H9 (cell line): ENCODE measurements around the gene RXRB. TPM values are rescaled to one million over a fixed set of nuclear protein-coding genes. Genes with fewer than 3 reads are reported as not detected.

Experiments
- DNase-seq: peaks from one replicate; pipeline ENCODE4 v3.0.0-alpha.2; 2017
- H2AFZ ChIP-seq: one replicate; pipeline ENCODE4 v1.6.1; 2013; ENCODE audit warnings: mild to moderate bottlenecking, low read length, control low read depth, moderate library complexity
- H2AK5ac ChIP-seq: 2 replicates; pipeline ENCODE4 v1.6.1; 2013; ENCODE audit warnings: low read length, control low read depth, mixed read lengths; ENCODE audit not compliant: insufficient read length
- H2BK120ac ChIP-seq: one replicate; pipeline ENCODE4 v1.6.1; 2013; ENCODE audit warnings: low read depth, mild to moderate bottlenecking, low read length, control low read depth, inconsistent platforms; ENCODE audit not compliant: poor library complexity, severe bottlenecking
- H2BK12ac ChIP-seq: 2 replicates; pipeline ENCODE4 v1.6.1; 2013; ENCODE audit warnings: low read length, control low read depth, mixed read lengths, low read depth; ENCODE audit not compliant: insufficient read length
- H2BK15ac ChIP-seq: 2 replicates; pipeline ENCODE4 v1.6.1; 2013; ENCODE audit warnings: low read depth, low read length, control low read depth
- H2BK20ac ChIP-seq: one replicate; pipeline ENCODE4 v1.6.1; 2013; ENCODE audit warnings: low read depth, mild to moderate bottlenecking, low read length, control low read depth, inconsistent platforms; ENCODE audit not compliant: poor library complexity, severe bottlenecking
- H2BK5ac ChIP-seq: 2 replicates; pipeline ENCODE4 v1.6.1; 2013; ENCODE audit warnings: low read length, control low read depth, mixed read lengths; ENCODE audit not compliant: insufficient read length
- H3K14ac ChIP-seq: 2 replicates; pipeline ENCODE4 v1.6.1; 2013; ENCODE audit warnings: low read length, control low read depth; ENCODE audit not compliant: insufficient read depth
- H3K18ac ChIP-seq: 2 replicates; pipeline ENCODE4 v1.6.1; 2013; ENCODE audit warnings: low read depth, mild to moderate bottlenecking, mixed read lengths, low read length, control low read depth; ENCODE audit not compliant: insufficient read length
- H3K23ac ChIP-seq: 2 replicates; pipeline ENCODE4 v1.6.1; 2013; ENCODE audit warnings: low read length, control low read depth, mixed read lengths, low read depth; ENCODE audit not compliant: insufficient read length
- H3K23me2 ChIP-seq: 2 replicates; pipeline ENCODE4 v1.6.1; 2013; ENCODE audit warnings: low read depth, mild to moderate bottlenecking, mixed read lengths, low read length, control low read depth; ENCODE audit not compliant: insufficient read length, poor library complexity, severe bottlenecking
- H3K27ac ChIP-seq: 2 replicates; pipeline ENCODE4 v1.5.1; 2013; ENCODE audit warnings: low read length, control low read depth, mixed read lengths, low read depth; ENCODE audit not compliant: insufficient read length
- H3K27me3 ChIP-seq: 2 replicates; pipeline ENCODE4 v1.6.1; 2013; ENCODE audit warnings: low read length, control low read depth, inconsistent platforms; ENCODE audit not compliant: insufficient read depth
- H3K4ac ChIP-seq: 2 replicates; pipeline ENCODE4 v1.6.1; 2013; ENCODE audit warnings: low read depth, mild to moderate bottlenecking, control low read depth, inconsistent platforms, low read length, moderate library complexity
- H3K4me1 ChIP-seq: 2 replicates; pipeline ENCODE4 v1.6.1; 2013; ENCODE audit warnings: low read length, control low read depth, inconsistent platforms; ENCODE audit not compliant: insufficient read depth
- H3K4me2 ChIP-seq: 2 replicates; pipeline ENCODE4 v1.6.1; 2013; ENCODE audit warnings: low read length, control low read depth, mixed read lengths; ENCODE audit not compliant: insufficient read length, insufficient read depth
- H3K56ac ChIP-seq: 2 replicates; pipeline ENCODE4 v1.6.1; 2013; ENCODE audit warnings: low read depth, mild to moderate bottlenecking, mixed read lengths, low read length, control low read depth; ENCODE audit not compliant: insufficient read length
- H3K79me1 ChIP-seq: 2 replicates; pipeline ENCODE4 v1.6.1; 2013; ENCODE audit warnings: low read depth, mild to moderate bottlenecking, moderate library complexity, low read length, control low read depth, inconsistent platforms; ENCODE audit not compliant: insufficient read depth, poor library complexity, severe bottlenecking
- H3K79me2 ChIP-seq: 2 replicates; pipeline ENCODE4 v1.6.1; 2013; ENCODE audit warnings: low read length, control low read depth, inconsistent platforms; ENCODE audit not compliant: insufficient read depth
- H3K9ac ChIP-seq: 2 replicates; pipeline ENCODE4 v1.6.1; 2013; ENCODE audit warnings: low read length, control low read depth, mixed read lengths; ENCODE audit not compliant: insufficient read length; ENCODE audit errors: extremely low read depth
- H3K9me3 ChIP-seq: one replicate; pipeline ENCODE4 v1.6.1; 2013; ENCODE audit warnings: low read depth, low read length, inconsistent platforms; ENCODE audit not compliant: control insufficient read depth
- H3T11ph ChIP-seq: one replicate; pipeline ENCODE4 v1.6.1; 2013; ENCODE audit warnings: mild to moderate bottlenecking, low read length, control low read depth, inconsistent platforms
- H4K20me1 ChIP-seq: one replicate; pipeline ENCODE4 v1.6.1; 2013; ENCODE audit not compliant: control insufficient read depth, insufficient read length, insufficient read depth
- H4K5ac ChIP-seq: 2 replicates; pipeline ENCODE4 v1.6.1; 2013; ENCODE audit warnings: low read depth, mild to moderate bottlenecking, mixed read lengths, low read length, control low read depth; ENCODE audit not compliant: insufficient read length
- H4K8ac ChIP-seq: replicated peaks from 2 replicates; pipeline ENCODE4 v1.6.1; 2013; ENCODE audit warnings: low read length, control low read depth, mixed read lengths, low read depth; ENCODE audit not compliant: insufficient read length
- H4K91ac ChIP-seq: 2 replicates; pipeline ENCODE4 v1.6.1; 2013; ENCODE audit warnings: low read depth, mild to moderate bottlenecking, moderate library complexity, mixed read lengths, low read length, control low read depth; ENCODE audit not compliant: insufficient read length
- H3K27ac Mint-ChIP-seq, 3 experiments: 2 replicates in 2 of 3; 3 replicates in 1 of 3; pipeline ENCODE4 v1.8.0; 2020 to 2021; ENCODE audit warnings: mixed read lengths in 3 of 3, mild to moderate bottlenecking in 1 of 3, moderate library complexity in 1 of 3
- H3K27me3 Mint-ChIP-seq: 2 replicates; pipeline ENCODE4 v1.8.0; 2021; ENCODE audit warnings: low read depth, mild to moderate bottlenecking, moderate library complexity, mixed read lengths
- H3K36me3 Mint-ChIP-seq, 3 experiments: 2 replicates in 2 of 3; 3 replicates in 1 of 3; pipeline ENCODE4 v1.8.0; 2020 to 2021; ENCODE audit warnings: low read depth in 3 of 3, mixed read lengths in 3 of 3; ENCODE audit not compliant: insufficient read depth in 1 of 3
- H3K4me1 Mint-ChIP-seq, 2 experiments: 2 replicates each; pipeline ENCODE4 v1.8.0; 2020; ENCODE audit warnings: mixed read lengths in 2 of 2
- H3K4me3 Mint-ChIP-seq, 2 experiments: 2 replicates in 1 of 2; 3 replicates in 1 of 2; pipeline ENCODE4 v1.8.0; 2020 to 2021; ENCODE audit warnings: mild to moderate bottlenecking in 2 of 2, mixed read lengths in 2 of 2, moderate library complexity in 1 of 2
- H3K9me3 Mint-ChIP-seq, 2 experiments: 2 replicates in 1 of 2; 3 replicates in 1 of 2; pipeline ENCODE4 v1.8.0; 2020; ENCODE audit warnings: mild to moderate bottlenecking in 2 of 2, mixed read lengths in 2 of 2, moderate library complexity in 1 of 2
- WGBS: extraction: QIAGEN DNeasy Blood & Tissue Kit; methylation state at CpG from one replicate; pipeline ENCODE4 v1.1.7; 2013; ENCODE audit warnings: missing lambda C conversion rate, low lambda C conversion rate, mixed read lengths; ENCODE audit not compliant: insufficient read length; ENCODE audit errors: extremely low coverage; 5-methylcytosine and 5-hydroxymethylcytosine counted together
- total RNA-seq: library from RNA; stranded (reverse); gene quantifications from 2 replicates; pipeline ENCODE4 v1.2.1, GENCODE V29; 2021
- TF ChIP-seq, protein P1 (sequence below): fragments of 200-600 bp; sonication (generic); conservative IDR thresholded peaks from 3 replicates; pipeline ENCODE4 v1.8.0; 2021; ENCODE audit warnings: antibody characterized with exemption, mild to moderate bottlenecking

The RXRB gene
- total RNA-seq, 1 experiment from 2014 or later, result 14.8 TPM

DNA sequence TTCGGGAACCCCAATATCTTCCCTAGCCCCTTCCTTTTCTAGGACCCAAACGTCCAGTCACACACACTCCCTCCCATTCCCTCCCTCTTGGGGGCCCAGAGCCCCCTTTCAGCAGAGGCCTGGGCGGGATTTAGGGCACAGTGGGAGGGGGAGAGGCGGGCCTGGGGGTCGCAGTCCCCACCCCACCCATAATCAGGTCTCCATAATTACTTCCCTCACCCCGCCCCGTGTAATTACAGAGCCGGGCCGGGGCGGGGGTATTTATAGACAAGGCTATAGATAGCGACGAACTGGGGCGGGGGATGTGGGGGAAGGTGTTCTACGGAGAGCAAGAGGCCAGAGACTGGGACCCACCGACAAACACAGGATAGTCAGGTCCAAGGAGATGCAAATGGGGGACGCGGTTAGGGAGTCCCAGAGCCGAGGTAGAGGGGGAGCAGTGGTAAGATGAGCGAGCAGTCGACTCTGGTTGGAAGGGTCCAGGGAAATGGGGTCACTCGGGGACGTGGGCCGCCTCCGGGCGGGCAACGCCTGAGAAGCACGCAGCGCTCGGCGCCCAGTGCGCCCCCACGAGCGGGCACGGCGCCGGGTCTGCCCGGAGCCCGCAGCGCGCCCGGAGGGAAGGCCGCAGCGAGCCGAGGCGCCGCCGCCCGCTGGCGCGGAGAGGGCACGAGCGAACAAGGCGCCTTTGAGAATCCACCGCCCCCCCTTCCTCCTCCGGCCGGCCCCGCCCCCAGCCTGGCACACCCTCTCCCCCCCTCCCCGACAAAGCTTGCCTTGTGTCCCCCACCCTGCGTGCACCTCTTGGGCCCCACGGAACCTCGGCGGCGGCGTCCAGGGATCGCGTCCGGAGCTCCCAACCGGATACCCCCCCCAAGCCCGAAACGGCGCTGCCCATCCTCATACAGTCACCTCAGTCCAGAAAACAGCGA lies 7.5 kb downstream of the RXRB start:
- Histone ChIP-seq H2BK5ac (no peak overlapping the region), H3K4me1 (no peaks in the 10 kb centered on the region), H3K79me2 (no peaks in the 10 kb centered on the region), H3K4me2 (peak overlapping the region; percentile 84), H3K56ac (no peak overlapping the region), H2AK5ac (no peak overlapping the region), H3K27ac (no peak overlapping the region), H4K8ac (no peak overlapping the region), H2BK120ac (no peak overlapping the region), H3K9me3 (no peaks in the 10 kb centered on the region), H3K4ac (no peak overlapping the region), H3K14ac (no peak overlapping the region), H3K23ac (no peak overlapping the region), H3T11ph (no peak overlapping the region), H2BK15ac (no peak overlapping the region), H3K9ac (no peak overlapping the region), H4K91ac (no peak overlapping the region), H2BK12ac (no peak overlapping the region), H2BK20ac (no peak overlapping the region), H3K18ac (no peak overlapping the region), H4K5ac (no peak overlapping the region), H2AFZ (no peak overlapping the region), H3K23me2 (peaks cover 11% of the 10 kb centered on the region), H4K20me1 (no peaks in the 10 kb centered on the region), H3K79me1 (no peaks in the 10 kb centered on the region), H3K27me3 (peaks cover 3% of the 10 kb centered on the region; the same call in 1 of the 2 replicates)
- peak overlapping the region; percentile 76 to 91 for H3K4me3 Mint-ChIP-seq
- TF ChIP-seq, protein P1, sequence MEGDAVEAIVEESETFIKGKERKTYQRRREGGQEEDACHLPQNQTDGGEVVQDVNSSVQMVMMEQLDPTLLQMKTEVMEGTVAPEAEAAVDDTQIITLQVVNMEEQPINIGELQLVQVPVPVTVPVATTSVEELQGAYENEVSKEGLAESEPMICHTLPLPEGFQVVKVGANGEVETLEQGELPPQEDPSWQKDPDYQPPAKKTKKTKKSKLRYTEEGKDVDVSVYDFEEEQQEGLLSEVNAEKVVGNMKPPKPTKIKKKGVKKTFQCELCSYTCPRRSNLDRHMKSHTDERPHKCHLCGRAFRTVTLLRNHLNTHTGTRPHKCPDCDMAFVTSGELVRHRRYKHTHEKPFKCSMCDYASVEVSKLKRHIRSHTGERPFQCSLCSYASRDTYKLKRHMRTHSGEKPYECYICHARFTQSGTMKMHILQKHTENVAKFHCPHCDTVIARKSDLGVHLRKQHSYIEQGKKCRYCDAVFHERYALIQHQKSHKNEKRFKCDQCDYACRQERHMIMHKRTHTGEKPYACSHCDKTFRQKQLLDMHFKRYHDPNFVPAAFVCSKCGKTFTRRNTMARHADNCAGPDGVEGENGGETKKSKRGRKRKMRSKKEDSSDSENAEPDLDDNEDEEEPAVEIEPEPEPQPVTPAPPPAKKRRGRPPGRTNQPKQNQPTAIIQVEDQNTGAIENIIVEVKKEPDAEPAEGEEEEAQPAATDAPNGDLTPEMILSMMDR, result no peak
- peaks cover 50% of the 10 kb centered on the region for H3K27me3 Mint-ChIP-seq
- no peaks in the 10 kb centered on the region; a peak in 1 of 5 replicates for H3K9me3 Mint-ChIP-seq
- no CpG with 5 or more reads among the region's 72 CpGs for WGBS
- H3K4me1 Mint-ChIP-seq, result peaks cover 17 to 25% of the 10 kb centered on the region in 2 experiments
- no peak overlapping the region for H3K27ac Mint-ChIP-seq
- DNase-seq, result no peak
- peaks cover 14 to 31% (median 25%) of the 10 kb centered on the region in 3 experiments; a peak in 6 of 7 replicates for H3K36me3 Mint-ChIP-seq
